Subcutaneous adipose tissue (tissue), 4 donors: ENCODE measurements around the gene SOHLH1. TPM values are rescaled to one million over a fixed set of nuclear protein-coding genes. Genes with fewer than 3 reads are reported as not detected.

Experiments used
- total RNA-seq, 4 donors: library from RNA; depleted of rRNA; stranded (reverse); fragments of >200 nt; gene quantifications; one replicate each; pipeline ENCODE4 v1.1.0, GENCODE V29; 2016
- TF ChIP-seq, protein P1 (sequence below): fragments of 450-650 bp; IDR thresholded peaks from one replicate; pipeline ENCODE4 v1.5.1; 2016; ENCODE audit warnings: low read depth, mild to moderate bottlenecking, control low read depth, antibody characterized with exemption, moderate library complexity

SOHLH1 gene
- total RNA-seq, 4 donors from 2014 or later, result not detected

DNA sequence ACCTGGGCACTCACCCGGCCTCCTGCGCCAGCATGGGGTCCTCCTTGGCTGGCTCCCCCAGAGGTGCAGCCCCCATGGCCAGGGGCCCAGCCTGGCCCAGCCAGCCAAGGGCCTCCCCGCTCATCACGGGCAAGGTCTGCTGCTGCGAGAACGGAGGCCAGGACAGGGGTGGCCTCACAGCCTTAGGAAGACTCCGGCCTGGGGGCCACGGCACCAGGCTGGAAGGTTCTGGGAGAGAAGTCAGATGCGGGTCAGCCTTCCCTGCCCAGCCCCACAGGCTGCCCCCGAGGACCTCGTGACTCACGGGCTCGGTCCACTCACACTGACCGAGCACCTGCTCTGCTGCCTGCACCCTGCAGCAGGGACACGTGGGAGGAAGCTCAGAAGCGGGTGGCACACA lies 4.2 kb downstream of the SOHLH1 start:
- TF ChIP-seq, protein P1, sequence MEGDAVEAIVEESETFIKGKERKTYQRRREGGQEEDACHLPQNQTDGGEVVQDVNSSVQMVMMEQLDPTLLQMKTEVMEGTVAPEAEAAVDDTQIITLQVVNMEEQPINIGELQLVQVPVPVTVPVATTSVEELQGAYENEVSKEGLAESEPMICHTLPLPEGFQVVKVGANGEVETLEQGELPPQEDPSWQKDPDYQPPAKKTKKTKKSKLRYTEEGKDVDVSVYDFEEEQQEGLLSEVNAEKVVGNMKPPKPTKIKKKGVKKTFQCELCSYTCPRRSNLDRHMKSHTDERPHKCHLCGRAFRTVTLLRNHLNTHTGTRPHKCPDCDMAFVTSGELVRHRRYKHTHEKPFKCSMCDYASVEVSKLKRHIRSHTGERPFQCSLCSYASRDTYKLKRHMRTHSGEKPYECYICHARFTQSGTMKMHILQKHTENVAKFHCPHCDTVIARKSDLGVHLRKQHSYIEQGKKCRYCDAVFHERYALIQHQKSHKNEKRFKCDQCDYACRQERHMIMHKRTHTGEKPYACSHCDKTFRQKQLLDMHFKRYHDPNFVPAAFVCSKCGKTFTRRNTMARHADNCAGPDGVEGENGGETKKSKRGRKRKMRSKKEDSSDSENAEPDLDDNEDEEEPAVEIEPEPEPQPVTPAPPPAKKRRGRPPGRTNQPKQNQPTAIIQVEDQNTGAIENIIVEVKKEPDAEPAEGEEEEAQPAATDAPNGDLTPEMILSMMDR, result no peak

DNA sequence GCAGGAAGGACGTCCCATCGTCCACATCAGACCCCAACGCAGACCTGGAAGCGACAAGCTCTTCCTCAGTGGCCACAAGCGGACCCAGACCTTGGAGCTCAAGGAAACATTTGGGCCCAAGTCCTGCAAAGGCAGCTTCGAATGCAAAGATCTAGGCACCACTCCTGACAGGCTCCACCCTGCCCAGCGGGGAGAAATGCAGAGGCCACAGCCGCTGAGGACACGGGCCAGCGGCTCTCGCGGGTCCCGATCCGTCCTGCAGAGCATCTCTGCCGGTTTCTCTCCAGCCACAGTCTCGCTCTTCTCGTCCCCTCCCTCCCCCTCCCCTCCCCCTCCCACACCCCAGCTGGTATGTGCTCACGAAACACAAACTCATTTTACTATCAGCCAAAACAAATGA lies 4.9 kb downstream of the SOHLH1 start:
- TF ChIP-seq, protein P1, result no peak

DNA sequence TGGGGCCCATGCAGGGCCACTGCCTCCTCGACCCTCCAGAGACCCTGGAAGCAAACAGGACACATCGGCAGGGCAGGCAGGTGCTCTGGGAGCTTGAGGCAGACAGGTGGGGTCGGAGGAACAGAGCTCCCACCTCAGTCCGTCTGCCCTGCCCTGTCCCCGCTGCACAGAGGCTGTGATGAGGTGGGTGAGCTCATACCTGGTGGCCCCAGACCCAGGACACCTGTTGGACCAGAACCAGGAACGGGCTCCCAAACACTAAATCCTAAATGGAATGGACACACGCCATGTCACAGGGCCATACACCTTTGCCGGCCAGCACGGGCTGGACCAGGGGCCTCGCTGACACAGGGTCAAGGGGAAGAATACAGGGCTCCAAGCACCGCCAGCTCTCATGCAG lies 5.5 kb downstream of the SOHLH1 start:
- TF ChIP-seq, protein P1, result no peak

DNA sequence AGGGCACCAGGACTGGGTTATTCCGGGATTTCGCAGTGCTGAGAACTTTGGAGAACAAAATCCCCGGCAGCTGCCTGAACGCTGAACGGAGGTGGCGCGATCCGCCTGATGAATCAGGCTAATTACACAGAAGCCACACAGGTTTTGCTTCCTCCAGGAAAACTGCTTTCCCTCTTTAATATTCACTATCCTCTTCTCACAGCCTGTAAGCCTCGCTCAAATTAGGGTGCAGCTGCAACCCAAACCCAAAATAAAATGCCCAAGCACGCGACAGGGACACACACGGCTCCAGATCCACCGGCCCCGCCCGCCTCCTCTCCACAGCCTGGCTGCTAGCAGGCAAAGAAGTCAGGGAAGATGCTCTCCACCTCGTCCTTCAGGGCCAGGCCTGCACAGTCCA lies 6.0 kb downstream of the SOHLH1 start:
- TF ChIP-seq, protein P1, result no peak

DNA sequence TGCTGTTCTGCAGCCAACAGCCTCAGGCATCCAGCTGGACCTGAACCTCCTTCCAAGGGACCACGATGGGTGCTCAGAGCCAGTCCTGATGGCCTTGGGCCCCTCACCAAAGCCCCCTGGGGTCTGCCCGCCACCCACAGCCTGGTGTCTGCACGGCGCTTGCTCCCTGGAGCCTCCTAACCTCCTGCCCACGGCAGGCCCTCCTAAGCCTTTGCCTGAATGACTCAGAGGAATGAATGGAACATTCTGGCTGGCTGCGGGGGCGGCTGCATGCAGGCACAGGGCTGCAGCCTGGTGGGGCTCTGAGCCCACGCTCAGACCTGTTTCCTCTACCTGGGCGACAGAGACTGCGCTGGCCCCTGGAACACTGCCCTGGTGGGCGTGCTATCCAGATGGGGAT lies 6.9 kb downstream of the SOHLH1 start:
- TF ChIP-seq, protein P1, result no peak

DNA sequence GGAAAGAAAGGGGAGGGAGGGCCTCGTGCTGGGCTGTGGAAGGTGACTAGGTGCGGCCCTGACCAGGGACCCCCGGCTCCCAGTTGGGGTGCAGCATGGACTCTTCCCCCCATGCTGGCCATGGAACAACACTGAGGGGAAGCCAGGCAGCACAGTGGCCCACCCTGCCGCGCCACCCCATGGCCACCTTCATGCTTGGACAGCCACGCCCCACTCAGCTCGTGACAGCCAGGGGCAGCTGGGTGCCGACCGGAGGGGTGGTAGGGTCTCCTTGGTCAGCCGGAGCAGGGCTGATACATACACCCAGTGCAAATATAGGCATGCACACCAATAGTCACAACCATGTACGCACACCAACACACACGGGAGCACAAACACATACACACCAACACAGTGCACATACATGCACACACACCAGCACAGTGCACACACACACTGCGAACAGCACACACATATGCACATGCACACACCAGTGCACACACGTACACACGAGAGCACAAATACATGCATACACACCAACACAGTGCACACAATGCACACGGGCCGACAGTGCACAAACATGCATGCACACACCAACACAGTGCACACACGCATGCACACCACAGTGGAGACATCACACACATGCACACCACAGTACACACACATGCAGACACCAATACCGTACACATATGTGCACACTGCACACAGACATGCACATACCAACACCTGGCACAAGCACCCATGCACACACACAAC lies 8.3 kb downstream of the SOHLH1 start:
- TF ChIP-seq, protein P1, result no peak

DNA sequence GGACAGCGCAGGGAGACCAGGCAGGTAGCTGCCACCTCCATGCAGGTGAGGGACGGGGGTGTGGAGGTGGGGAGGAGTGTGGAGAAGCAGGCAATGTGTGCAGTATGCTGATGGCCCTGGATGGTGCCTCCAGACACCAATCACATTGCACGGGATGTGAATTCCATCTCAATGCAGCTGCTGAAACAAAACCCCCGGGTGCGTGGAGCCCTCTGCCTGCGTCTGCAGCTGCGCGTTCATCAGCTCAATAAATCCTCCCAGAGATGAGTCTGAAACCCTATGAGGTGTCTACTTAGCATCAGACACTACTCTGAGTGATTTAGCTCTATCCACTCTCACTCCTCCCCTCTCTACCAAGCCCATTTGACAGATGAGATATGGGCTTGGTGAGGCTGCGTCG lies 10.3 kb downstream of the SOHLH1 start:
- TF ChIP-seq, protein P1, result no peak
